ENCODE measurements around the gene SLC39A1. TPM values are rescaled to one million over a fixed set of nuclear protein-coding genes. Genes with fewer than 3 reads are reported as not detected.

The SLC39A1 gene
- total RNA-seq, 1 experiment from 2014 or later, result 152 TPM

GRCh38 chr1:153960206-153960605, 3.1 kb downstream of the SLC39A1 start:
- H3K4me1 Mint-ChIP-seq (ENCODE audit: low read depth, unreplicated experiment), result peaks cover 41% of the 10 kb centered on the region
- CTCF ChIA-PET, result no interaction called here
- intact Hi-C loops (cut with micrococcal nuclease; ENCODE audit: unreplicated experiment), result no loop called here
- no peak for DNase-seq
- no peak for TF ChIP-seq CTCF (IDR thresholded peaks at IDR 0.05; ENCODE audit: unreplicated experiment)
- no peaks in the 10 kb centered on the region for H3K27me3 Mint-ChIP-seq (ENCODE audit: unreplicated experiment)
- H3K9me3 Mint-ChIP-seq (ENCODE audit: low read depth, unreplicated experiment), result no peaks in the 10 kb centered on the region
- H3K36me3 Mint-ChIP-seq (ENCODE audit: insufficient read depth, unreplicated experiment), result peaks cover 59% of the 10 kb centered on the region
- no peak overlapping the region for H3K4me3 Mint-ChIP-seq (ENCODE audit: low read depth, unreplicated experiment)
- H3K27ac Mint-ChIP-seq (ENCODE audit: unreplicated experiment), result no peak overlapping the region
- BruUV-seq (replicated peaks), result no TSS peak

- Mint-ChIP-seq H3K9me3 (ENCODE audit: low read depth, unreplicated experiment) (no peaks in the 10 kb centered on the region), H3K4me3 (ENCODE audit: low read depth, unreplicated experiment) (no peak overlapping the region), H3K27me3 (ENCODE audit: unreplicated experiment) (no peaks in the 10 kb centered on the region), H3K36me3 (ENCODE audit: insufficient read depth, unreplicated experiment) (peaks cover 55% of the 10 kb centered on the region), H3K27ac (ENCODE audit: unreplicated experiment) (no peak overlapping the region), H3K4me1 (ENCODE audit: low read depth, unreplicated experiment) (peaks cover 39% of the 10 kb centered on the region)
- DNase-seq, result no peak
- CTCF ChIA-PET, result interaction anchor here (1.0 to 3.2 kb wide), 2 partner anchors 8 to 18 kb away, joined by 3 to 16 read pairs; partner anchors contain the start of genes CREB3L4 and JTB
- intact Hi-C loops (cut with micrococcal nuclease; ENCODE audit: unreplicated experiment), result no loop called here
- no peak for TF ChIP-seq CTCF (IDR thresholded peaks at IDR 0.05; ENCODE audit: unreplicated experiment)
- BruUV-seq (replicated peaks), result TSS peak; percentile 0
These were observed 3.9 kb downstream of the SLC39A1 start for GRCh38 chr1:153959454-153959853.

- no peaks in the 10 kb centered on the region for H3K27me3 Mint-ChIP-seq (ENCODE audit: unreplicated experiment)
- intact Hi-C loops (cut with micrococcal nuclease; ENCODE audit: unreplicated experiment), result no loop called here
- no peak for DNase-seq
- peaks cover 34% of the 10 kb centered on the region for H3K4me1 Mint-ChIP-seq (ENCODE audit: low read depth, unreplicated experiment)
- CTCF ChIA-PET, result interaction anchor here (0.6 to 3.2 kb wide), 3 partner anchors 9 to 18 kb away, joined by 3 to 16 read pairs (median 3); partner anchors contain the start of genes CREB3L4 and JTB
- BruUV-seq (replicated peaks), result no TSS peak
- H3K9me3 Mint-ChIP-seq (ENCODE audit: low read depth, unreplicated experiment), result no peaks in the 10 kb centered on the region
- TF ChIP-seq CTCF (IDR thresholded peaks at IDR 0.05; ENCODE audit: unreplicated experiment), result no peak
- peak overlapping the region; percentile 90 for H3K4me3 Mint-ChIP-seq (ENCODE audit: low read depth, unreplicated experiment)
- peaks cover 50% of the 10 kb centered on the region for H3K36me3 Mint-ChIP-seq (ENCODE audit: insufficient read depth, unreplicated experiment)
- peak overlapping the region; percentile 39 for H3K27ac Mint-ChIP-seq (ENCODE audit: unreplicated experiment)
These were observed 4.4 kb downstream of the SLC39A1 start for GRCh38 chr1:153958961-153959260.

GRCh38 chr1:153958111-153958960, 5.0 kb downstream of the SLC39A1 start, which contains the start of gene CRTC2:
CRTC2 (minus strand) TSS chr1:153958612; CDS start chr1:153958497, 115 bp downstream.
- no TSS peak for BruUV-seq (replicated peaks)
- H3K4me1 Mint-ChIP-seq (ENCODE audit: low read depth, unreplicated experiment), result peaks cover 29% of the 10 kb centered on the region
- peak within 1 kb of the TSS; percentile 39 for H3K27ac Mint-ChIP-seq (ENCODE audit: unreplicated experiment)
- CTCF ChIA-PET, result interaction anchor here (0.6 to 3.2 kb wide), 7 partner anchors 9 to 1960 kb away, joined by 3 to 16 read pairs (median 3); partner anchors contain the start of genes CREB3L4, DENND4B and JTB
- H3K9me3 Mint-ChIP-seq (ENCODE audit: low read depth, unreplicated experiment), result no peaks in the 10 kb centered on the region
- no peak for TF ChIP-seq CTCF (IDR thresholded peaks at IDR 0.05; ENCODE audit: unreplicated experiment)
- no peaks in the 10 kb centered on the region for H3K27me3 Mint-ChIP-seq (ENCODE audit: unreplicated experiment)
- DNase-seq, result peak; percentile 99
- intact Hi-C loops (cut with micrococcal nuclease; ENCODE audit: unreplicated experiment), result no loop called here
- H3K36me3 Mint-ChIP-seq (ENCODE audit: insufficient read depth, unreplicated experiment), result peaks cover 44% of the 10 kb centered on the region
- peak within 1 kb of the TSS; percentile 90 for H3K4me3 Mint-ChIP-seq (ENCODE audit: low read depth, unreplicated experiment)

All from Calu3 (cell line).